ENCODE results near the gene SSC5D.
"Not testable (repeated sequence)": the region's sequence is repeated elsewhere in the genome, so short reads cannot be mapped to it uniquely, and the experiment has no call there.

SSC5D gene

DNA sequence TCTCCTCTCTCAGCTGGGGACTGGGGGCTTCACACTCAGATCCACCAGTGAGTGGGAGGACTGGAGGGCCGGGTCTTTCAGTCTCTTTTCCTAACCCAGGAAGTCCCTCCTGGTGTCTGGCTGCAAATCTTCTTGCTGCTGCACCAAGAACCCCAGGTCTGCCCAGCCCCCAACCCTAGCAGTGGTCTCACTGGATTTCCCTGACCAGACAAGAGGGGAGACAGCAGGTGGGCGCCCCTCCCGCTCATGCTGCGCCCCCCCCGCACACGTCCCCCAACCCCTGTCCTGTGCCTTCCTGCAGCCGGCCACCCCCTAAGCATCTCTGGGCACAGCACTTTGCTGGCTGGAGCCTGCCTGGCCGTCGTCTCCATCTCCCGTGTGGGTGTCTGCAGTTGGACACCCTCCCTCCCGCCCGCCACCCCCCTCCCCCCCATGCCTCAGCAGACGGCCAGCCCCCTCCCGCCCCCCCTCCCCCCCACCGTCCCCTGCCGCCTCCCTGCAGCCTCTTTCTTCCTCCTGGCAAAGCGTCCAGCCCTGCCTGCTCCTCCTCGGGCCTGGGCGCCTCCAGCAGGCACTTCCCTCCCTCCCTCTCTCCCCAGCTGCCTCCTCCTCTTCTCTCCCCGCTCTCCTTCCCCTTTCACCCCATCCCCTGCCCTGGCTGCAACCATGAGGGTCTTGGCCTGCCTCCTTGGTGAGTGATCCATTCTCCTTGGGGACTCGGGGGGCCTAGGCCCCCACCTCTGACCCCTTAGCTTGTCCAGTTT, at the start of gene SSC5D:
Gene SSC5D (plus strand): TSS at position 513 of the 764 bp plus-strand sequence. CDS start 154 bp downstream, at position 667.
- peaks cover 4% of the 10 kb centered on the region; the same call in 1 of the 2 replicates for H3K4me1 ChIP-seq
- DNase-seq (ENCODE audit: low spot score in 2 of 2), result no peak
- no peaks in the 10 kb centered on the region for H3K9me3 ChIP-seq
- H3K4me3 ChIP-seq, result no peak within 1 kb of the TSS
- H3K27me3 ChIP-seq (ENCODE audit: low read depth), result 0 out of 2 replicates have a peak, but pooled peaks cover 5% of the 10 kb centered on the region
- in situ Hi-C loops (cut with MboI; ENCODE audit: low sequenced_read_pairs), result no loop called here
- H3K36me3 ChIP-seq (replicated peaks), result peaks cover 2% of the 10 kb centered on the region; the same call in 1 of the 2 replicates

DNA sequence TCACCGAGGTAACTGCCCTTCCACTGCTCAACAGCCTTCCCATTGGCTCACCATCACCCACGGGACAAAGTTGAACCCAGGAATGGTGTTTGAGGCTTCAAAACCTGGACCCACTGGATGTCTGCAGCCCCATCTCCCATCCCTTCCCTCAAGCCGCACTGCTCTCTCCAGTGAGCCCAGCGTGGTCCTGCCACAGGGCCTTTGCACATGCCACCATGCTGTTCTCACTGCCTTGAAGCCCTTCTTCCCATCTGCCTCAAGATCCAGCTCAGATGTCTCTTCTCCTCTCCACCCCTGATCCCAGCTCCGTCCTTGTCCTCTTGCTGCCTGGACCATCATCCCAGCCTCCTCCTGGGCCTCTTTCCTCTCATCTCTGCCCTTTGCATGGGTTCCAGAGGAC, 49.2 kb upstream of the SSC5D start:
- H3K36me3 ChIP-seq (replicated peaks), result no peaks in the 10 kb centered on the region
- in situ Hi-C loops (cut with MboI; ENCODE audit: low sequenced_read_pairs), result no loop called here
- no peaks in the 10 kb centered on the region for H3K4me1 ChIP-seq
- no peaks in the 10 kb centered on the region for H3K9me3 ChIP-seq
- H3K27me3 ChIP-seq (ENCODE audit: low read depth), result peaks cover 27% of the 10 kb centered on the region
- DNase-seq (ENCODE audit: low spot score in 2 of 2), result no peak
- H3K4me3 ChIP-seq, result no peak overlapping the region

DNA sequence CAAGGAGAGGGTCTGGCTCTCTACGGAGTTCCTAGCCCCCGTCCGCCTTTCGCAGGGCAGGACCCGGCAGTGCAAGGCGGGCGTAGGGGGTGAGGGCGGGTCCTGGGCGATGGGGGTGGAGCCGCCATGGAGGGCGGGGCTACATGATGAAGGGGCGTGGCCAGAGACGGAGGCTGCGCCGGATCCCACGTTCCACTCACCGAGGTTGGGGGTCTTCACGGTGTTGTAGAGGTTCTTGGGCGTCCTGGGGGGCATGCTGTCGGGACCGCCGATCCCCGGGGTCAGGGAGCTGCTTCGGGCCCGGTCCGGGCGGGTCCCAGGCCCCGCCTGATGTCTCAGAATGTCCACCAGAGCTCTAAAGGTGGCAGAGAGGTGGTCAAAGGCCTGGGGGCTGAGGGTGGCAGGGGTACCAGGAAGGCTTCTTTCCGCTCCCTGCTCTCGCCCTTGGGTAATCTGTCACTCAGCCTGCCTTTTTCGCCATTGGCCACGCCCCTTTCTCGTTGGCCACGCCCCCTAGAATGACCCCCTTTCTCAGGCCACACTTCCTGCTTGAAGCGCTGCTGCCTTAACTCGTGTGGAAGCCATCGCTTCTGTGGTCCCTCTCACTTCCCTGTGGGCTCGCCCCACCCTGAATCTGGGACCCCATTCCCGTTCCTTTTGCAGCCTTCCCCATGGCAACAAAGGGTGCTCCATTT, 47.7 kb upstream of the SSC5D start:
- H3K27me3 ChIP-seq (ENCODE audit: low read depth), result peaks cover 40% of the 10 kb centered on the region
- no peak overlapping the region for H3K4me3 ChIP-seq
- in situ Hi-C loops (cut with MboI; ENCODE audit: low sequenced_read_pairs), result no loop called here
- no peaks in the 10 kb centered on the region for H3K9me3 ChIP-seq
- DNase-seq (ENCODE audit: low spot score in 2 of 2), result peak in 1 of 2 experiments; percentile 63
- no peaks in the 10 kb centered on the region for H3K36me3 ChIP-seq (replicated peaks)
- H3K4me1 ChIP-seq, result no peaks in the 10 kb centered on the region

DNA sequence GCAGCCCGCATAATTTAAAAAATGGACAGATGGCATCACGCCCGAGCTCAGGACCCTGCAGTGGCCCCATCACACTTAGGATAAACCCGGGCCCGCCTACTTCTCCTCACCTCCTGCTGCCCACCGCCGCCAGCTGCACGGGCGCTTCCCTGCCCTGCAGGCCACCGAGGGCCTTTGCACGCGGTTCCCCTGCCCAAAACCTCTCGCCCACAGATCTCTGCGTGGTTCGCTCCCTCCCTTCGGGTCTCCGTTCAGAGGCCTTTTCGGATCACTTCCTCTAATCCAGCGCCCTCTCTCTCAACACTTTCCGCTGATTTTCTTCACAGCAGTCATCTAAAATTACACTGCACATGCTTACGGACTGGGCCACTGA, 46.9 kb upstream of the SSC5D start:
- no peak overlapping the region for H3K4me3 ChIP-seq
- no peak for DNase-seq (ENCODE audit: low spot score in 2 of 2)
- peaks cover 42% of the 10 kb centered on the region for H3K27me3 ChIP-seq (ENCODE audit: low read depth)

DNA sequence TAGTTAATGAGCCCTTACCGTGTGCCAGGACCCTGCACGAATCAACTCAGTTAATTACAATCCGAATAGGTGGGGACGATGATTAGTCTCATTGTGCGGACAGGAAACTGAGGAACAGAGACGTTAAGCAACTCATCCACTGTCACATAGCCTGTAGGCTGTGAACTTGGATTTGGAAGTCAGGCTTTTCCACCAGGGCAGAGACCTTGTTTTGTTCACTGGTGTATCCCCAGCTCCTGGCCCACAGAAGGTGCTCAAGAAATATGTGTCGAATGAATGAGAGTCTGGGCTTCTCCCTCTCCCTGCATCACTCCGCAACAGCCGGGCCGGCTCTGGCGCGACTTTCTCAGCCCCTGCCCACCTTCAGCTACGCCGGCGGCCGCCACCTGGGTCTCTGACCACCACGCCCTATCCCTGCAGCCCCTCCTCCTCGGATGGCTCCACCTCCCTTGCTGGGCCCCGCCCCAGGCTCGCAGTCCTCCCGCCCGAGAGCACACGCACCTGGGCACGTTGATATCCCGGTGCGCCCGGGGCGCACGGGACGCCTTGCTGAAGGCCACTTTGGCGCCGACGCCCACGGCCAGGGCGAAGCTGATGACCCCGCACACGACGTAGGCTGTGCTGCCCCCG, 46.4 kb upstream of the SSC5D start:
- H3K4me3 ChIP-seq, result no peak overlapping the region
- H3K4me1 ChIP-seq, result no peaks in the 10 kb centered on the region
- H3K9me3 ChIP-seq, result no peaks in the 10 kb centered on the region
- peaks cover 45% of the 10 kb centered on the region for H3K27me3 ChIP-seq (ENCODE audit: low read depth)
- in situ Hi-C loops (cut with MboI; ENCODE audit: low sequenced_read_pairs), result no loop called here
- no peaks in the 10 kb centered on the region for H3K36me3 ChIP-seq (replicated peaks)
- DNase-seq (ENCODE audit: low spot score in 2 of 2), result no peak

More for the DNA sequence above, 46.9 kb upstream of the SSC5D start:
- in situ Hi-C loops (cut with MboI; ENCODE audit: low sequenced_read_pairs), result no loop called here
- H3K9me3 ChIP-seq, result no peaks in the 10 kb centered on the region
- no peaks in the 10 kb centered on the region for H3K4me1 ChIP-seq
- H3K36me3 ChIP-seq (replicated peaks), result no peaks in the 10 kb centered on the region

DNA sequence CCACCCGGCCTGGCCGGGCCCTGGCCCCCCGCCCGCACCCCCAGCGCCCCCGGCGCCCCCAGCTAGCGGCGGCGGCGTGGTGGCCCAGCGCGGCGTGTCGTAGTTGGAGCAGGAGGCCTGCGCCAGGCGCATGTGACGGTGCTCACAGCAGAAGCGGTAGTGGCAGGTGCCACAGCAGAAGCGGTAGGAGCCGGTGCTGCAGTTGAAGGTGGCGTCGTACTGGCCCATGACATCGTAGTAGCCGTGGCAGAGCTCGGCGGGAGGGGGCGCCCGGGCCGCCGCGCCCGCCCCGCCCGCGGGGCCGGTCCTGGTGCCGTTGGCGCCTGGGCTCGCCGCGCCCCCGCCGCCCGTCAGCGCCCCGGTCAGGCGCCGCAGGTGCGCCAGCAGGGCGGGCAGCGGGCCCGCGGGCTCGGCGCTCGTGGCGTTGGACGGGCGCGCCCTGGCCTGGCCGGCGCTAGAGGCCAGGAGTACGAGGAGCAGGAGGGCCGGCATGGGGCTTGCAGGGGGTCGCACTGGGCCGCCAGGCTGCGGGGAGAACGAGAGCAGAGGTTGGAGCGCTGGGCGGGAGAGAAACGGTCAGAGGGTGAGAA, 45.8 kb upstream of the SSC5D start:
- no peaks in the 10 kb centered on the region for H3K9me3 ChIP-seq
- no peaks in the 10 kb centered on the region for H3K4me1 ChIP-seq
- no peak for DNase-seq (ENCODE audit: low spot score in 2 of 2)
- in situ Hi-C loops (cut with MboI; ENCODE audit: low sequenced_read_pairs), result no loop called here
- no peak overlapping the region for H3K4me3 ChIP-seq
- H3K36me3 ChIP-seq (replicated peaks), result no peaks in the 10 kb centered on the region
- peaks cover 50% of the 10 kb centered on the region for H3K27me3 ChIP-seq (ENCODE audit: low read depth)

DNA sequence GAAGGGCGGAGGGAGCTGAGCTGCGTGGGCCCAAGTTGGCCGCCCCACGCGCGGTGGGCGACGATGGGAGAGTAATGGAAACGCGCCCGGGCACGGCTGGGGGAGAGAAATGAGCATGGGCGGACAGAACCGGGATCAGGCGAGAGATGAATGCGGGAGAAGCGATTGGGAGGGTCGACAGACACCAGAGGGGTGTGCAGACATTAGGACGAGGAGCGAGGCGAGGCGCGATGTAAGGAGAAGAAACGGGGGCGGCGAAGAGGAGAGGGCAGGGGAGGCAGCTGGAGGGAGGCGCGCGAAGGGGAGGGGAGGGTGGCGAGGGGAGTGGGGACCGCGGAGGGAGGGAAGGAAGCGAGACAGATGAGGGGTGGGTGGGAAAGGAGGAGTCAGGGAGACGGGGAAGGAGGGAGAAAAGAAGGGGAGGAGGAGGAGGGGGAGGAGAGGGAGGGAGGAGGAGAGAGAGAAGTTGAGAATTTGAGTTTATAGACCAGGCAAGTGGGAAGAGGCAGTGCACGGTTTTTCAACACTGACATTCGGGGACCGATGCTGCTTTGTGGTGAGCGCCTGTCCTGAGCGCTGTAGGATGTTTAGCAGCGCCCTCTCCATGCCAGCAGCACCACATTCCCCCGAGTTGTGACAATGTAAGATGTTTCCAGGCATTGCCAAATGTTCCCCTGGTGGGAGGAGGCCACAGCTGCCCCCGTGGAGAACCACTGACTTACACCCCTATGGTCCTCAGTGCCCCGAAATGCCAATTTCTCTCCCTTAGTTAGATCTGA, 45.0 kb upstream of the SSC5D start, which contains the start of gene SHISA7:
Gene SHISA7 (minus strand): TSS at position 256 of the 779 bp plus-strand sequence. CDS start 437 bp downstream, outside the sequence.
- DNase-seq (ENCODE audit: low spot score in 2 of 2), result no peak
- Histone ChIP-seq H3K36me3 (replicated peaks) (no peaks in the 10 kb centered on the region), H3K9me3 (no peaks in the 10 kb centered on the region), H3K4me1 (no peaks in the 10 kb centered on the region), H3K4me3 (no peak within 1 kb of the TSS), H3K27me3 (ENCODE audit: low read depth) (peaks cover 50% of the 10 kb centered on the region)
- in situ Hi-C loops (cut with MboI; ENCODE audit: low sequenced_read_pairs), result no loop called here

DNA sequence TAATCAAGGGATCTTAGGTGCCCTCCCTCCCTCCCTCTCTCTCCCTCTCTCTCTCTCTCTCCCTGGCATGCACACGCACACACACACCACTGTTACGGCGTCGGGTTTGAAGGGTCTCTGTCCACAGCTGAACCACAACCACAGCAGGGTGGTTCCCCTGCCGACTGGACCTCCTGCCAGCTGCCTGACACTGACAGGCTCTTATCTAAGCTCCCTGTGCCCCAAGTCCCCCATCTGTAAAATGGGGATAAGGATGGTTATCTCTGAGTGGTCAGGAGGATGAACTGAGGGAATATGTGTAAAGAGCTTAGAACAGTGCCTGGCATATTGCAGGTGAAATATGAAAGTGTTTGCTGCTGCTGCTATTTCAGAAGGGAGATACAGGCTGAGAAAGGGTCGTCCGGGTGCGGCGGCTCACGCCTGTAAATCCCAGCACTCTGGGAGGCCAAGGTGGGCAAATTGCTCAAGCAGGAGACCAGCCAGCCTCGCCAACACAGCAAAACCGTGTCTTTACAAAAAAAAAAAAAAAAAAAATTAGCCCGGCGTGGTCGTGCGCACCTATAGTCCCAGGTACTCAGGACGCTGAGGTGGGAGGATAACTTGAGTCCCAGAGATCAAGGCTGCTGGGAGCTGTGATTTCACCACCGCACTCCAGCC, 44.3 kb upstream of the SSC5D start:
- DNase-seq (ENCODE audit: low spot score in 2 of 2), result no peak
- Histone ChIP-seq H3K9me3 (no peaks in the 10 kb centered on the region), H3K4me1 (no peaks in the 10 kb centered on the region), H3K27me3 (ENCODE audit: low read depth) (peaks cover 50% of the 10 kb centered on the region), H3K4me3 (no peak overlapping the region), H3K36me3 (replicated peaks) (no peaks in the 10 kb centered on the region)
- in situ Hi-C loops (cut with MboI; ENCODE audit: low sequenced_read_pairs), result no loop called here

DNA sequence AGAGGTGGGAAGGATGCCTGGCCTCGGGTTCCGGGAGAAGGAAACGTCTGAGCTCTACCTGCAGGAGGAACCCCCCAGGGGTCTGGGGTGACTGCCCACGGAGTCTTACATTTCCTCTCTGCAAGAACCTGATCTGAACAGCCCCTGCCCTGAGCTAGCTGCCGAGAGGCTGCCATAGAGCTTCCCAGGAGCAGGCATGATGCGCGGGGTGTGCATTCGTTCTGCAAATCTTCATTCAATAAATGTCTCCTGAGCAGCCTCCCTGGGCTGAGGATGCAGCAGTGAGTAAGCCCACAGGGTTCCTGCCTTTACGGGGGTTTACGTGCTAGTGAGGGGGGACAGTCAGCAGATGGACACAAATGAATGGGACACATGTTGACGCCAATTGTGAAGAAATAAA, 43.6 kb upstream of the SSC5D start:
- Histone ChIP-seq H3K4me1 (no peaks in the 10 kb centered on the region), H3K9me3 (no peaks in the 10 kb centered on the region), H3K4me3 (no peak overlapping the region), H3K27me3 (ENCODE audit: low read depth) (peaks cover 56% of the 10 kb centered on the region), H3K36me3 (replicated peaks) (no peaks in the 10 kb centered on the region)
- DNase-seq (ENCODE audit: low spot score in 2 of 2), result no peak
- in situ Hi-C loops (cut with MboI; ENCODE audit: low sequenced_read_pairs), result no loop called here

DNA sequence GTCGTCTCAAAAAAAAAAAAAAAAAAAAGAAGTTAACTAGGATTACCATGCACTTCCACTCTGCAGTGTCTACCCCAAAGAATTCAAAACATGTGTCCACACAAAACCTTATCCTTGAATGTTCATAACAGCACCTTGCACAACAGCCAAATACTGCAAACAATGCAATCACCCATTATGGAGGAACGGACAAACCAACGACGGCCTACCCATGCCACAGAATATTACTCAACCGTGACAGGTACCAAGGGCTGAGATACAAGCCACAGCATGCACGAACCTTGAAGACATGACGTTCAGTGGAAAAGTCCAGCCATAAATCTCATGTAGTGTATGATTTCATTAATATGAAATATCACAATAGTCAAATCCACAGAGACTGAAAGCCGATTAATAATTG, 42.2 kb upstream of the SSC5D start:
- in situ Hi-C loops (cut with MboI; ENCODE audit: low sequenced_read_pairs), result no loop called here
- H3K27me3 ChIP-seq (ENCODE audit: low read depth), result peaks cover 51% of the 10 kb centered on the region
- DNase-seq (ENCODE audit: low spot score in 2 of 2), result no peak
- no peak overlapping the region for H3K4me3 ChIP-seq
- no peaks in the 10 kb centered on the region for H3K9me3 ChIP-seq
- H3K36me3 ChIP-seq (replicated peaks), result no peaks in the 10 kb centered on the region
- H3K4me1 ChIP-seq, result no peaks in the 10 kb centered on the region

DNA sequence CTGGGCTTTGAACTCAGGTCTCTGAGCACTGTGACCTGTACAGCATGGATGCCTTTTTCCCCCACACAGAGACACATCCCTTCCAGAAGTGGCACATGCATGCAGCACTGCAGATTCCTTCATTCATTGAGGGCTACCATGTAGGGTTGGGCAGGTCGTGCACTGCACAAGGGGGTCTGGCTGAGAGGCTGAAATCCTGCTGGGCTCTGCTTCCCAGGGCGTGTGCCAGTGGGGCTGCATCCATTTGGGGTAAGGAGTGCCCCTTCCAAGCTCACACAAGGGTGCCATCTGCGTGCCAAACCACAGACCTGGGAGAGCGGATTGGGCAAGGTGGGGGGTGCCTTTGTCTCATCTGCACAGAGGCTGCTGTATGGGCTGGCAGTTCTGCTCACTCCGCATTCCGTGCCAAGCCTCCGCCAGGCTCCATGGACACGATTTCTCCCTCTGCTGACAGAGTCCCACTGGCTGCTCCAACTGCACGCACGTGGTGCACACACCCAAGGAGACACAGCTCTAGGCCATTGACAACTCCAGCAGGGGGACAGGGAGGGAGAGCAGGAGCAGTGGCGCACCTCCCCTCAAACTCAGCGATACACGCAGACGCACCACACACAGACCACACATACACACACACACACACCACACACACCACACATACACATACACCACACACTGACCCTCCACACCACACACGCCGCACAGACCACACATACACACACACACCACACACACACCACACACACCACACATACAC, 40.6 kb upstream of the SSC5D start:
- no peaks in the 10 kb centered on the region for H3K9me3 ChIP-seq
- H3K27me3 ChIP-seq (ENCODE audit: low read depth), result peaks cover 52% of the 10 kb centered on the region
- H3K36me3 ChIP-seq (replicated peaks), result no peaks in the 10 kb centered on the region
- no peaks in the 10 kb centered on the region for H3K4me1 ChIP-seq
- H3K4me3 ChIP-seq, result no peak overlapping the region
- in situ Hi-C loops (cut with MboI; ENCODE audit: low sequenced_read_pairs), result no loop called here
- peak; percentile 39 to 45 for DNase-seq (ENCODE audit: low spot score in 2 of 2)

DNA sequence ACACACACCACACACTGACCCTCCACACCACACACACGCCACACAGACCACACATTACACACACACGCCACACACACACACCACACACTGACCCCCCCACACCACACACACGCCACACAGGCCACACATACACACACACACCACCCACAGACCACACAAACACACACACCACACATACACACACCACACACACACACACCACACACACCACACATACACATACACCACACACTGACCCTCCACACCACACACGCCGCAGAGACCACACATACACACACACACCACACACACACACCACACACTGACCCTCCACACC, 40.1 kb upstream of the SSC5D start:
- H3K4me1 ChIP-seq; H3K4me3 ChIP-seq; H3K36me3 ChIP-seq (replicated peaks); in situ Hi-C loops (cut with MboI; ENCODE audit: low sequenced_read_pairs); H3K9me3 ChIP-seq; DNase-seq (ENCODE audit: low spot score in 2 of 2): not testable (repeated sequence)
- peaks cover 50% of the 10 kb centered on the region for H3K27me3 ChIP-seq (ENCODE audit: low read depth)
